ENCODE data around the gene GALT.

- no peak for TF ChIP-seq CTCF (IDR thresholded peaks at IDR 0.05; ENCODE audit: low read depth, low read length, poor library complexity, severe bottlenecking)
- no peak for TF ChIP-seq EZH2phosphoT487 (IDR thresholded peaks at IDR 0.05; ENCODE audit: borderline replicate concordance, low read length)
Measured at GRCh38 chr9:34671307-34671706, 24.8 kb downstream of the GALT start.

Measured in DOHH2 (cell line).